ENCODE measurements around the gene ZCCHC2. TPM values are rescaled to one million over a fixed set of nuclear protein-coding genes. Genes with fewer than 3 reads are reported as not detected.

The ZCCHC2 gene
- total RNA-seq, 1 donor from 2014 or later: 8.7 TPM

GRCh38 chr18:62612289-62612645 lies 89.4 kb downstream of the ZCCHC2 start:
- peaks cover 15% of the 10 kb centered on the region for H3K27me3 ChIP-seq (ENCODE audit: control insufficient read depth, insufficient read depth, low read length)
- FAIRE-seq (no peak), DNase-seq (ENCODE audit: low read depth) (no peak)
- H3K36me3 ChIP-seq (ENCODE audit: control insufficient read depth, insufficient read depth, low read length): no peaks in the 10 kb centered on the region
- TF ChIP-seq, protein P1, sequence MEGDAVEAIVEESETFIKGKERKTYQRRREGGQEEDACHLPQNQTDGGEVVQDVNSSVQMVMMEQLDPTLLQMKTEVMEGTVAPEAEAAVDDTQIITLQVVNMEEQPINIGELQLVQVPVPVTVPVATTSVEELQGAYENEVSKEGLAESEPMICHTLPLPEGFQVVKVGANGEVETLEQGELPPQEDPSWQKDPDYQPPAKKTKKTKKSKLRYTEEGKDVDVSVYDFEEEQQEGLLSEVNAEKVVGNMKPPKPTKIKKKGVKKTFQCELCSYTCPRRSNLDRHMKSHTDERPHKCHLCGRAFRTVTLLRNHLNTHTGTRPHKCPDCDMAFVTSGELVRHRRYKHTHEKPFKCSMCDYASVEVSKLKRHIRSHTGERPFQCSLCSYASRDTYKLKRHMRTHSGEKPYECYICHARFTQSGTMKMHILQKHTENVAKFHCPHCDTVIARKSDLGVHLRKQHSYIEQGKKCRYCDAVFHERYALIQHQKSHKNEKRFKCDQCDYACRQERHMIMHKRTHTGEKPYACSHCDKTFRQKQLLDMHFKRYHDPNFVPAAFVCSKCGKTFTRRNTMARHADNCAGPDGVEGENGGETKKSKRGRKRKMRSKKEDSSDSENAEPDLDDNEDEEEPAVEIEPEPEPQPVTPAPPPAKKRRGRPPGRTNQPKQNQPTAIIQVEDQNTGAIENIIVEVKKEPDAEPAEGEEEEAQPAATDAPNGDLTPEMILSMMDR (IDR thresholded peaks at IDR 0.05; ENCODE audit: insufficient read depth, low read length, severe bottlenecking): no peak
- H3K4me3 ChIP-seq (ENCODE audit: low read depth, low read length): no peak overlapping the region

- DNase-seq (ENCODE audit: low read depth) (no peak), FAIRE-seq (peak; percentile 28)
- Histone ChIP-seq H3K36me3 (ENCODE audit: control insufficient read depth, insufficient read depth, low read length) (no peaks in the 10 kb centered on the region), H3K4me3 (ENCODE audit: low read depth, low read length) (no peak overlapping the region), H3K27me3 (ENCODE audit: control insufficient read depth, insufficient read depth, low read length) (peaks cover 15% of the 10 kb centered on the region)
- TF ChIP-seq, protein P1 (IDR thresholded peaks at IDR 0.05; ENCODE audit: insufficient read depth, low read length, severe bottlenecking): no peak
Observed at GRCh38 chr18:62612776-62613175, 90.0 kb downstream of the ZCCHC2 start.

DNA sequence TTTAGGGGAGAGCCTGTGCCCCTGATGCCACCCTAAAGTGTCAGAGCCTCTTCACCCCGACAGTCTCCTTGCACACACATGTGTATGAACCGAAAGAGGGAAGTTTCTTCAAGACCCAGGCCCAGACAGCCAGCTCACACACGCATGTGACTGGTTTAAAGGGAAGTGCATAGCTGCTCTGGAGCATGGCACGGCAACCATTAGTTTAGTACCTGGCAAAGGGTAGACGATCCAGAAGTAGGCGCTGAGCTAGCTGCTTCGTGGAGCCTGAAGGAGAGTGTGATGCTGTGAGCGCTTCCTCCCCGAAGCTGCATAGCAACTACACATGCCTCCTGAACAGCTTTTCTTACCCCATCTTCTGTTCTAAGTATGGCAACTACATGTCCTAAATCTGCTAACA lies 91.7 kb downstream of the ZCCHC2 start:
- TF ChIP-seq, protein P1 (IDR thresholded peaks at IDR 0.05; ENCODE audit: insufficient read depth, low read length, severe bottlenecking): no peak
- no peaks in the 10 kb centered on the region for H3K36me3 ChIP-seq (ENCODE audit: control insufficient read depth, insufficient read depth, low read length)
- no peak for DNase-seq (ENCODE audit: low read depth)
- peak; percentile 68 for FAIRE-seq
- peaks cover 15% of the 10 kb centered on the region for H3K27me3 ChIP-seq (ENCODE audit: control insufficient read depth, insufficient read depth, low read length)
- H3K4me3 ChIP-seq (ENCODE audit: low read depth, low read length): no peak overlapping the region

- FAIRE-seq (no peak), DNase-seq (ENCODE audit: low read depth) (no peak)
- peaks cover 8% of the 10 kb centered on the region for H3K27me3 ChIP-seq (ENCODE audit: control insufficient read depth, insufficient read depth, low read length)
Observed at GRCh38 chr18:62616331-62616805, 93.5 kb downstream of the ZCCHC2 start.

GRCh38 chr18:62617793-62618591 lies 95.2 kb downstream of the ZCCHC2 start:
- Histone ChIP-seq H3K4me3 (ENCODE audit: low read depth, low read length) (no peak overlapping the region), H3K36me3 (ENCODE audit: control insufficient read depth, insufficient read depth, low read length) (no peaks in the 10 kb centered on the region), H3K27me3 (ENCODE audit: control insufficient read depth, insufficient read depth, low read length) (no peaks in the 10 kb centered on the region)
- TF ChIP-seq, protein P1 (IDR thresholded peaks at IDR 0.05; ENCODE audit: insufficient read depth, low read length, severe bottlenecking): no peak
- DNase-seq (ENCODE audit: low read depth): no peak
- no peak for FAIRE-seq

More at GRCh38 chr18:62616331-62616805, 93.5 kb downstream of the ZCCHC2 start:
- Histone ChIP-seq H3K4me3 (ENCODE audit: low read depth, low read length) (no peak overlapping the region), H3K36me3 (ENCODE audit: control insufficient read depth, insufficient read depth, low read length) (no peaks in the 10 kb centered on the region)
- TF ChIP-seq, protein P1 (IDR thresholded peaks at IDR 0.05; ENCODE audit: insufficient read depth, low read length, severe bottlenecking): no peak
